HG03469 (cell line): ENCODE data around the gene CCL5.

Experiments used
- ATAC-seq: cut with Tn5 transposase; IDR thresholded peaks from one replicate; pipeline ENCODE4 v1.9.1; 2021; ENCODE audit warnings: mild to moderate bottlenecking, moderate library complexity, moderate number of reproducible peaks; ENCODE audit not compliant: unreplicated experiment

Gene CCL5

DNA sequence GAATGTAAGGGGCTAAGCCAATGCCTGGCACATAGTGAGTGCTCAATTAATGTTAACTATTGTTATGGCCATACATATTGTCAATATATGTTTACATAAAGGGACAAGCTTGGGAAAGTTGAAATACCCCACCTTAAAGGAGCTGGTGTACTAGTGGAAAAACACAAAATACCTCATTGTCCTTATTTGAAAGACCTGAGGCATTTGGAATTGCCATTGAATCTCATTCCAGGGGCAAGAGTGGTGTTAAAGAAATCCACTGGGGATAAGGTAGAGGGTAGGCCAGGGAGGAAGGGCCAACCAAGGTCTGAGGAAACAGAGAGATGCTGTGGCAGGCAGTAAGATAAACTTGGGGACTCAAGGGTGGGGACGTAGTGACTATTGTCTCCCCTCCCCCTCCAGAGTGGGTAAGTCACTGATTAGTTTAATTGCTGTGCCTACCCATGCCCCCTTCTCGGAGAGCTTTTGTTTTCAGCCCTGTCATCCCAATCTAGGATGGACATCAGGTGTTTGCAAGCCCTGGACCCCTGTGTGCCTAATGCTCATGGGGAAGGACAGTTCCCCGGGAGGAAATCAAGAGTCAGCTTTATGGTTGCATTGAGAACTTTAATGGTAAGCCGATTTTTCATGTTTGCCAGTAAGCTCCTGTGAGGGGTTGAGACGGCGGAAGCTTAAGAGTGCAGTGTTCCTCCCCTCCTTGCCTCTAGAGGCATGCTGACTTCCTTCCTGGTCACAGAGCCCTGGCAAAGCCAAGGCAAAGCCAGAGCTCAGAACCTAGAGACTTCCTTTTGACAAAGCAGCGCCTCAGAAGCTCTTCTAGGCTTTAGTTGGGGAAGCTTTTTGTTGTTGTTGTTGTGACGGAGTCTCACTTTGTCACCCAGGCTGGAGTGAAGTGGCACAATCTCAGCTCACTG lies 9.0 kb downstream of the CCL5 start:
- ATAC-seq, result no peak

DNA sequence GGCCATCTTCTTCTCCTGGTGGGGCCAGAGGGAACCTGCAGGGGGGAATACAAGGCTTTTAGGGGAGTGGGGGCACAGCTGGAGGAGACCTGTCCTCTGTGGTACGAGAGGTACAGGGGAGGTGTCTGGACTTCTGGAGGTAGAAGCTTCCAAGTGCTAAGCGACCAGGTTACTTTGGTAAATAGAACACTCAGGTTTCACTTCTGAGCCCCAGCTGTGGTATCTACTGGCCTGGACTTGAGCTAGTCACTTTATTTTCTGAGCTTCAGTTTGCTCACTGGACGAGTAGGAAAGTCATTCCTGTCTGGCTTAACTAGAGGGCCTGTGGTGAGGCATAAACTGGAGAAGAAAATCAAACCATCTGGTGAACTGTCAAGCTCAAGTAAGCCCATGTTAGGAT lies 11.4 kb downstream of the CCL5 start, which contains the start of gene HEATR9:
TSS of gene HEATR9 (minus strand) at position 155 of the 400 bp plus-strand sequence. CDS start at position 6, 149 bp downstream.
- ATAC-seq, result no peak

DNA sequence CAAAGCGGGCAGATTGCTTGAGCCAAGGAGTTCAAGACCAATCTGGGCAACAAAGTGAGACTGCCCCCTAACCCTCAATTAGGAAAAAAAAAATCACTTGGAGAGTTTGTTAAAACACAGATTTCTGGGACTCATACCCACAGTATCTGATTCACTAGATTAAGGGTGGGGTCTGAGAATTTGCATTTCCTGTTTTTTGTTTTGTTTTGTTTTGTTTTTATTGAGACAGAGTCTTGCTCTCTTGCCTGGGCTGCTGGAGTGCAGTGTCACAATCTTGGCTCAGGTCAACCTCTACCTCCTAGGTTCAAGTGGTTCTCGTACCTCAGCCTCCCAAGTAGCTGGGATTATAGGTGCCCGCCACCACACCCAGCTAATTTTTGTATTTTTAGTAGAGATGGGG lies 12.6 kb downstream of the CCL5 start:
- ATAC-seq, result no peak

DNA sequence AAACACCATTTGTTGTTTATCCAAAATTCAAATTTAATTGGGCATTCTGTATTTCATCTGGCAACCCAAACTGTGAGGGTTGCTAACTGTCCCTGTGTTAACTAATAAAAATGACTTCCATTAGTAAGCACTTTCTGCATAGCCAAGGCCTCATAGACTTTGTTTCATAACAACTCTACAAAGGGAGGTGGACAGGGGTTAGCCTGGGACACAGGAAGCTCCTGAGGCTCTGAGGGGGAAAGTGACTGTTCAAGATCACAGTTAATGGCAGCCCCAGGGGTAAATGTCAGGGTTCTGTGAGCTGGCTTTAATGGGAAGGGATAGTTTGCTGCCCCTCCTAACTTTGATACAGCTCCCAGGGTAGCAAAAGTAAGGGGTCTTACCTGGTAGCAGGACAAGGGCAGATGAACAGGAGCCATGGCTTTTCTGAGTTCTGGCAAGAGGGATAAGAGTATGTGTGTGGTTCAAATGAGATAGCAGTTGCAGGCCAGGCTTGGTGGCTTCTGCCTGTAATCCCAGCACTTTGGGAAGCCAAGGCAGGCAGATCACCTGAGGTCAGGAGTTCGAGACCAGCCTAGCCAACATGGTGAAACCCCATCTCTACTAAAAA lies 13.7 kb downstream of the CCL5 start:
- no peak for ATAC-seq

DNA sequence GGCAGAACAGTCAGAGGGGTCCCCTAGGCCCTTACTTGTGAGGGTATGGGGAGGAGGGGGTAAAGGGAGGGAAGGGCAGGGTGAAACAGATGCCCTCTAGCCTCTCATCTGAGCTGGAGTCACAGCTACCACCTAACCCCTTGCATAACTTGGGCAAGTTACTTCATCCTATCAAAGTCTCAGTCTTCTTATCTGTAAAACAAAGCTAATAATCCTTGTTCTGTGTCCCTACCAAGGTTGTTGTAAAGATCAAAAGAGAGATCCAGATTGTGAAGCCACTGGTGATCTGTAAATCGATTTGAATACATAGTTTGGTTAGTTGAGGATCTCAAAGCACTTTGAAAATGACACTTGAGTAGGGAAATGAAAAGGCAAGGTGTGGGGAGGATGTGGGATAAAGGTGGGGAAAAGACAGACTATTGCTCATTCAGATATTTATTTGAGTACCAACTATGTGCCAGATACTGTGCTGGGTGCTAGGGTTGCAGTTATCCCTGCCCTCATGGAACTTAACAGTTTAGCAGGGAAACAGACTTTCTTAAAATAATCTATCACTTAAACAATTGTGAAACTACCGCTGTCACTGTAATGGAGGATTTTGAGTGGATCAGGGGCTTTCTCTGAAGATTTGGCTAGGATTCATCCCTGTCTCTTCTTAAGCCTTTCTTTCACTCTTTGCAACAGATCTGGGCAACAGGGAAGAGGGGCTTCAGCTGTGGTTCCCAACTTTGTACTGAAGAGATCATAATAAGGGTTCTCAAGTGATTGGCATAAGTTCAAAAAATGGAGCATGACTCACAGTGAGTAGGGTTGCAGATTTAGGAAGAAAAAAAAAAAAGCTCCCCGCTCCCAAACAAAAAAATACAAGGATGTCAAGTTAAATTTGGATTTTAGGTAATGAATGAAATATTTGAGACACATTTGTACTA lies 14.5 kb downstream of the CCL5 start:
- no peak for ATAC-seq

DNA sequence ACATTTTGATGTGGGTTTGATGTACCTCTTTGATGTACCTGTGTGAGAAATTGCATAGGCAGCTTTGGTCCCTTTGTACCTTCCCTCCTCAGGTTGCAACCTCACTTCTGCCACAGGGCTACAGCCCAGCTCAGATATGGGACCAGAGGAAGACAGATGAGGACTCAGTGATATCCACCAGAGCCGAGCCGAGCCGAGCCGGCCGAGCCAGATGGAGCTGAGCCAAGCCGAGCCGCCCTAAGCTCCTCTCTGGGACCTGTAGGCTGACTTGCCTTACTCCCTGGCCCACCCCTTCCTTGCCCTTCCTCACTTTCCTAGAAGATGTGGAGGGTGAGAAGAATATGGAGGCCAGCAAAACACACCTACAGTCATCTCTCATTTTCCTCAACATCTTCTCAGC lies 15.3 kb downstream of the CCL5 start:
- no peak for ATAC-seq

DNA sequence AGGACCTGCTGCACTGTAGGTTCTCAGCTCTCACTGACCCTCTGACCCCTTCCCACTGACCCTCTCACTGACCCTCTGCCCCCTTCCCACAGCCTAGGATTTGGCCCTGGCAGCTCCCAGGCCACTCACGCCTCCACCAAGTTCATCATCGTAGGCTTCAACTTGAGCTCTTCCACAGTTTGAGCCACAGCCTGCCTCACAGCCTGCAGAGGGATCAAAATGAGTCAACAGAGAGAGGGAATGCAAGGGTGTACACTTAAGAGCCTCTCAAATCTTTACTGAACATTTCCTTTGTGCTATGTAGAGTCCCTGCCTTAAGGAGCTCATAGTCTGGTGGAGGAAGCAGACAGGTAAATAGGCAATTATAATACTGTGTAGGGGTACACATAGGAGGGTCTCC lies 23.6 kb downstream of the CCL5 start:
- ATAC-seq, result no peak

DNA sequence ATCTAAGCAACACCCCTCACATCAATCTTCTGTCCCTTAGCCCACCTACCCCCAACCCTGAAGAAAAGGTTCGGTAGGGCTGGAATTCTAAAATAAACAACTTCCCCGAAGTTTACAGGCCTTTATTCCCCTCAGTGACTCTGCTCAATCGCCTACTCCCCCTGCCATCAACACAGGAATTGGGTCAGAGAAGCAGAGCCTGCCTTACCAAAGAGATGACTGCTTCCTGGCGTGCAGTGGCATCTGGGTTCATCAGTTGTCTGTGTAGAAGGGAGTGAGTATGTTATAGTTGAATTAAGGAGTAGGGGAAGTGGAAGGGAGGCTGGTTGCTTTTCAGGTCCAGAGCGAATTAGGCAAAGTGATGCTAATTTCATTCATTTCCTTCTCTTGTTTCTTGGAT lies 24.2 kb downstream of the CCL5 start:
- no peak for ATAC-seq

DNA sequence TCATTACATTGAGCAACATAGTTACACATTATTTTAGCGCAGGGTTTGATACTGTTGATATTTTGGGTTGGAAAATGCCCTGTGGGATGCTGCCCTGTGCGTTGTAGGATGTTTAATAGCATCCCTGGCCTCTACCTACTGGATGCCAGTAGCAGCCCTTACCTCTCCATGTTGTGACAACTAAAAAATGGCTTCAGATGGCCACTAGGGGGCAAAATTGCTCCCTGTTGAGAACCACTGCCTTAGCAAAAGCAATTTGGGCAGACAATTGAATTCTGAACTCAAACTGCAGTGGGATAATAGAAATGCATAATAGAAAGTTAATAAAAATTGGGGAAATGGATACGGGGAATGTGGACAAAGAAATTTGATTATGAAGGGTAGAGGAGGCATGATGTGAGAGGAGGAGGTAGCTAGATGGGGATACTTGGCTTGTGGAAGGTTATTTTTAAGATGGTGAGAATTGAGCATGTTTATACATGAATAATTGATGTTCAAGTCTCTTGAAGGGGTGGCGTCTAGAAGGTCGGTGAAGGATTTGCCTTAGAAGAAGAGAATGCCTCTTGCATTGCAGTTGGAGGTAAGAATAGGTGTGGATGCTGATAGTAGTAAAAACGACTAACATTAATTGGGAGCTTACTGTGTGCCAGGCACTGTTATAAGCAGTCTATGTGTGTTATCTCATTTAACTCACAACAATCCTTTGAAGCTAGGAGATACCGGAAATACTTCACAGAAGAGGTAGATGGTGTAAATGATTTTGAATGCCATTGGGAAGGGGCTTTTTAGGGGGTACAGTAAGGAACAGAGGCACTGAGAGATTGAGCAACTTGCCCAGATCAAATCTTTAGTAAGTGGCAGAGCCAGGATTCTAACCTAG lies 30.5 kb downstream of the CCL5 start:
- no peak for ATAC-seq

DNA sequence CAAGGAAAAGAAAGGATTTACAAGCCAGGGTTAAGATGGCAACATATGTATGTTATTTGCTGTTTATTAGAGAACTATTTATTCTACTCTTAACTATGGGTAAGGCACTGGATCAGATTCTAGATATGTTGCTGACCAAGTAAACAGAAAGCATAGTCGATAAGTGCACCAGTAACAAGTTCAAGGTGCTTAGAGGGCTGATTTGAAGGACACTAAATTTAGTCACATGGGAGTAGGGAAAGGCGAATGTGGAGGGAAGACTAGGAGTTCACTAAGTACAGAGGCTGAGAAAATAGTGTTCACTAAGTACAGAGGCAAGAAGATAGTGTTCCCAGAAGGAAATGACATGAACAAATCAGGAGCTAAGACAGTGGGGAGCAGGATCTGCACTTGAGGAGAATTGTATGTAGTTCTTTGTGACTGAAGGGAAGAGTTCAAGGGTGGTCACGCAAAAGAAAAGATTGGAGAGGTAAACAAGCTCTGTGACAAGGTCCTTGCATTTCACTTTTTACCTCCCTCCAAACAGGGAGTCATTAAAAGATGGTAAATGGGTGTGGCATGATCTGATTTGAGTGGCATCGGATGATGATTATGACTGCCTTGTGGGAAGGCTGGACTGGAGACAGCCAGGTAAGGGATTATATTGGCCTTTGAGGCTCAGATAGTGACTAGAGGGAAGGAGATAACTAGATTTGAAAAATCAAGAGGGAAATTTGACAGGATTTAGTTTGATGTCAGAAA lies 32.4 kb downstream of the CCL5 start:
- ATAC-seq, result no peak

DNA sequence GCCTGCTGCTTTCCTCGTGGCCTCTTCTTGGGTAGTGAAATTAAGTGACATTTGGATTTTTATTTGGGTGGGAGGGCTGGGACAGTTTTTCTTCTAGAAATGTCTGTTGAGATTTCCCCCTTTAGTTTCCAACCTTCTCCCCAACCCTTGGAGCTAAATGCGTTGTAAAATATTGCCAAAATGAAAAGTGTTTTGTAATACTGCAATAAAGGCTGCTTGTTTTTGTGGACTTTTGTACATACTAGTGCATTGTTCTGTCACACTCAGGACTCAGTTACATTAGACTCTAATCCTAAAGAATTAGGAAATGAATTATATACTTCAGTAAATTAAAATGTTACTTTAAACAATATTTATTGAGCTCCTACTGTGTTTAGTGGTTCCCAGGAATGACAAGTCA lies 33.2 kb downstream of the CCL5 start:
- no peak for ATAC-seq

DNA sequence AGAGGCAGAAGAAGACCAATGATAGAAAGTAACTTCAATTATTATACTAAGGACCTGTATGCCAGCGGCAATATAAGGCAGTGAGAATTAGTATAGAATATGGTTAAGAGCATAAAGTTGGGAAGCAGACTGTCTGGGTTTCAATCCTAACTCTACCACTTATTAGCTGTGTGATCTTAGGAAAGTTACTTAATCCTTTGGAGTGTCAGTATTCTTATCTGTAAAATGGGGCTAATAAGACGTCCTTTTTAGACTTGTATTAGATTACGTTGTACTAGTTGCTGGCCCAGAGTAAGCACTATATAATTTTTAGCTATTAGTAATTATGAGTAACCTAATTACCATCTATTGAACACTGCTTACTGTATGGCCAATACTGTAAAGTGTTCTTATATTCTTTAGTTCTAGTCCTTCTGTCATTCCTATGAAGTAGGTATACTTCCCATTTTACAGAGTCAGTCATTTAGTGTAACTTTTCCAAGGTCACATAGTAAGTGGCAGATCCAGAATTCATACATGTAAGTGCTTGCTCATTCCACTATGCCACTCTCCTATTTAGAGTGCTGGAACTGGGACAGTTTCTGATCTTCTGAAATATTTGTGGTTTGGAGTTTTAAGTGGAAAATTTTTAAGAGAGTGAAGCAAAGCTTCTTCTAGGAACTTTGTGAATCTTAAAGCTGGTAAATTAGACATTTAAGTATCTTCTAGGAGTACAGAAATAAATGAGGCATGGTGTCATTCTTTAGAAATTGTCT lies 33.9 kb downstream of the CCL5 start:
- no peak for ATAC-seq

DNA sequence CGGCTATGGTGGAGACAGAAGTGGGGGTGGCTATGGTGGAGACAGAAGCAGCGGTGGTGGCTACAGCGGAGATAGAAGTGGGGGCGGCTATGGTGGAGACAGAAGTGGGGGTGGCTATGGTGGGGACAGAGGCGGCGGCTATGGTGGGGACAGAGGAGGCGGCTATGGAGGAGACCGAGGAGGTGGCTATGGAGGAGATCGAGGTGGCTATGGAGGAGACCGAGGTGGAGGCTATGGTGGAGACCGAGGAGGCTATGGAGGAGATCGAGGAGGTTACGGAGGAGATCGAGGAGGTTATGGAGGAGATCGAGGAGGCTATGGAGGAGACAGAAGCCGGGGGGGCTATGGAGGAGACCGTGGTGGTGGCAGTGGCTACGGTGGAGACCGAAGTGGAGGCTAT lies 35.6 kb downstream of the CCL5 start:
- no peak for ATAC-seq

DNA sequence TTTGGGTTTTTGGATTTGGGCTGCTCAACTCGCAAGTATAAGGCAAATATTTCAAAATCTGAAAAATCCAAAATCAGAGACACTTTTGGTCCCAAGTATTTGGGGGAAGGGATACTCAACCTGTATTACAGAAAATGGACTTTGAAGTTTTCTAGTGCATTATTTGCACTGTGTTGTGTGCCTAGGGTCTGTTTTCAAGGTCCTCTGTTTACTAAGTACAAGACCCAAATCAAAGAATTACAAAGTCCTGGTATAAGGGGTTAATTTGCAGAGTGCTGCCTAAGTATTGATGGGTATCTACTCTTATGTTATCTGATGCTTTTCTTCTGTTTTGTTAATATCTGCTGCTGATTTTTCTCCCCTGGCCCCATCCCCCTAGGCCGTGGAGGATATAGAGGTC lies 36.5 kb downstream of the CCL5 start:
- ATAC-seq, result no peak

DNA sequence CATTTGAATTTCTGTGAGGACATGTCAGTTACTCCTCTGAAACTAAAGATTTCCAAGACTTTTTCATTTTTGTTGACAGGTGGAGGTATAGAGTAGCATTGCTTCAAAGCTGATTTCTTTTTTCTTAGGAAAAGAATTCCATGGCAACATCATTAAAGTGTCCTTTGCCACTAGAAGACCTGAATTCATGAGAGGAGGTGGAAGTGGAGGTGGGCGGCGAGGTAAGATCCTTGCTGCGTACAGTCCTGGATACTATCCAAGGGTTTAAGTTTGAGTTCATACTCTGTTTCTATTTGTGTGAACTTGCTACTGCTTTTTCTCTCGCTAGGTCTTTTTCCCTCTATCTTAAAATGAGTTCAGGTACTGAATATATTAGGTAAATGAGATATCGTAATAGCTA lies 37.9 kb downstream of the CCL5 start:
- ATAC-seq, result no peak

DNA sequence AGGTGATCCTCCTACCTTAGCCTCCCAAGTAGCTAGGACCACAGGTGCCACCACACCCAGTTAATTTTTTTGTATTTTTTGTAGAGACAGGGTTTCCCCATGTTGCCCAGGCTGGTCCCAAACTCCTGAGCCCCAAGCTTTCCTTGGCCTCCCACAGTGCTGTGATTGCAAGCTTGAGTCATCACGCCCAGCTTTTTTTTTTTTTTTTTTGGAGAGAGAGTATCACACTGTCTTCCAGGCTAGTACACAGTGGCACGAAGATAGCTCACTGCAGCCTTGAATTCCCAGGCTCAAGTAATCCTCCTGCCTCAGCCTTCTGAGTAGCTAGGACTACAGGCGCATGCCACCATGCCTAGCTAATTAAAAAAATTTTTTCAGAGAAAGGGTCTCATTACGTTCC lies 38.7 kb downstream of the CCL5 start:
- no peak for ATAC-seq

DNA sequence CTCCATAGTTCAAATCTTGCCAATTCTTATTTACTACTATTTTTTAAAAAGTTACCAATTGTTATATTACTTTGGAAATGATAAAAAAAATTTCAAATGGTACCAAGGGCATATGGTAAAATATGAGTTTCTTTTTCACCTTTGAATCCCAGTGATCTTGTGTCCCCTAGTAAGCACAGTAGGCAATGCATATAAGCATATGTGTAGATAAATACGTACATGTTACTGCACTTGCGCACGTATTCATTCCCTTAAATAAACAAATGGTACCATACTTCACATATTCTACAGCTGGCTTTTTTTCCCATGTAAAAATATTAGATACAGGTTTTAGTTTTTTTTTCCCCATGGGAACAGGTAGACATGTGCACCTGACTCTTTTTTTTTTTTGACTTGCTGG lies 39.1 kb downstream of the CCL5 start:
- ATAC-seq, result no peak

DNA sequence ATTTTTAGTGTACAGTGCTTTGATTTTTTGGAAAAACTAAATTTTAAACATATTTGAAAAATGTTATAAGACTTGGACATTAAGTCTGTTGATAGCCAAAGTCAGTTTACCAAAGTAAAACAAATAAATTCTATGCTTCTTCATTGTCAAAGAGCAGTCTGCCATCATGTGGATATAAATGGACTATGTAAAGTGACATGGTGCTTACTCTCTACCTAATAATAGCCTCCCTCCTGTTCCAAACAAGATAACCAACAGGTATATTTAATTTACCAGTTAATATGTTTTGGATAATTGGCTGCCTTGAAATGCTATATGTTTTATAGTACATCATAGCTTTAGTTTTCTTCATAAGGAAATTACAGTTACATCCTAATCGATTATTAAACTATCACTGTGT lies 55.0 kb downstream of the CCL5 start:
- no peak for ATAC-seq
